Caco-2 (cell line): ENCODE results near the gene MS4A6E. TPM values are rescaled to one million over a fixed set of nuclear protein-coding genes. Genes with fewer than 3 reads are reported as not detected.

Experiments used
- BruUV-seq: library from RNA; stranded (reverse); fragments of 400-500 nt; replicated peaks from 2 replicates; lab custom pipeline; 2021; lab: Mats Ljungman, UMichigan
- CTCF ChIA-PET: fragments of 300-600 bp; sonication (Branson Sonifier 250); formaldehyde crosslinking; loops from one replicate; lab custom pipeline; 2022; ENCODE audit warnings: antibody characterized with exemption; lab: Charles Lee
- POLR2A ChIA-PET: fragments of 300-600 bp; sonication (Branson Sonifier 250); formaldehyde crosslinking; loops from one replicate; lab custom pipeline; 2022; ENCODE audit warnings: antibody characterized with exemption; lab: Charles Lee
- DNase-seq, 2 experiments: peaks; one replicate each; pipeline versions ENCODE4 v3.0.0 to v3.0.0-alpha.2; 2020 to 2022
- H3K27me3 ChIP-seq: replicated peaks from 2 replicates; pipeline ENCODE4 v1.6.0; 2011; ENCODE audit warnings: low read length; ENCODE audit not compliant: control insufficient read depth, insufficient read depth
- H3K36me3 ChIP-seq: 2 replicates; pipeline ENCODE4 v1.5.1; 2011; ENCODE audit warnings: low read length; ENCODE audit not compliant: control insufficient read depth, insufficient read depth
- H3K4me1 ChIP-seq: fragments of 250-450 bp; sonication (Bioruptor Pico); 2 replicates; pipeline ENCODE4 v1.5.1; 2020; ENCODE audit warnings: mild to moderate bottlenecking
- H3K4me3 ChIP-seq: 2 replicates; pipeline ENCODE4 v1.5.1; 2011; ENCODE audit warnings: low read depth, mild to moderate bottlenecking, control low read depth, low read length
- H3K9me3 ChIP-seq: fragments of 250-450 bp; sonication (Bioruptor Pico); 2 replicates; pipeline ENCODE4 v1.5.1; 2020; ENCODE audit warnings: mild to moderate bottlenecking, moderate library complexity
- H3K27ac Mint-ChIP-seq: one replicate; pipeline ENCODE4 v1.8.0; 2022; ENCODE audit warnings: mixed read lengths; ENCODE audit not compliant: unreplicated experiment
- H3K27me3 Mint-ChIP-seq: one replicate; pipeline ENCODE4 v1.8.0; 2022; ENCODE audit warnings: mixed read lengths; ENCODE audit not compliant: insufficient read depth, unreplicated experiment
- H3K36me3 Mint-ChIP-seq: one replicate; pipeline ENCODE4 v1.8.0; 2022; ENCODE audit warnings: mild to moderate bottlenecking, mixed read lengths; ENCODE audit not compliant: insufficient read depth, unreplicated experiment
- H3K4me1 Mint-ChIP-seq: one replicate; pipeline ENCODE4 v1.8.0; 2022; ENCODE audit warnings: low read depth, mixed read lengths; ENCODE audit not compliant: unreplicated experiment
- H3K4me3 Mint-ChIP-seq: one replicate; pipeline ENCODE4 v1.8.0; 2022; ENCODE audit warnings: mild to moderate bottlenecking, moderate library complexity, mixed read lengths; ENCODE audit not compliant: unreplicated experiment
- H3K9me3 Mint-ChIP-seq: one replicate; pipeline ENCODE4 v1.8.0; 2022; ENCODE audit warnings: mixed read lengths; ENCODE audit not compliant: unreplicated experiment
- CTCF ChIP-seq, 2 experiments: fragments of 200-600 bp in 1 of 2; IDR thresholded peaks; 1 replicate in 1 of 2; 2 replicates in 1 of 2; pipeline versions ENCODE4 v1.5.1 to v1.8.0; 2011 to 2022; ENCODE audit warnings: antibody characterized with exemption in 1 of 2, control low read depth in 1 of 2, inconsistent platforms in 1 of 2, low read depth in 1 of 2, low read length in 1 of 2, mild to moderate bottlenecking in 1 of 2, moderate library complexity in 1 of 2; ENCODE audit not compliant: insufficient read depth in 1 of 2, severe bottlenecking in 1 of 2, unreplicated experiment in 1 of 2
- intact Hi-C: fragments of 100-400 bp; cut with micrococcal nuclease; formaldehyde crosslinking; loops from one replicate; pipeline ENCODE4 v1.10.0; 2022; ENCODE audit not compliant: unreplicated experiment
- total RNA-seq: library from RNA; stranded (reverse); gene quantifications from 2 replicates; pipeline ENCODE4 v1.2.3, GENCODE V29; 2022

MS4A6E gene
- total RNA-seq, 1 experiment from 2014 or later, result not detected

GRCh38 chr11:60305906-60306619, 21.0 kb upstream of the MS4A6E start:
- BruUV-seq, result no TSS peak
- intact Hi-C loops, result no loop called here
- TF ChIP-seq CTCF (IDR thresholded peaks at IDR 0.05; ENCODE audit: insufficient read depth in 1 of 2, low read depth in 1 of 2, low read length in 1 of 2, severe bottlenecking in 1 of 2, unreplicated experiment in 1 of 2), result no peak
- no peak overlapping the region for H3K27ac Mint-ChIP-seq
- ChIA-PET CTCF (no interaction called here), POLR2A (no interaction called here)
- Histone ChIP-seq H3K27me3 (no peaks in the 10 kb centered on the region), H3K9me3 (no peaks in the 10 kb centered on the region), H3K4me1 (no peaks in the 10 kb centered on the region), H3K4me3 (no peak overlapping the region), H3K36me3 (no peaks in the 10 kb centered on the region)
- no peaks in the 10 kb centered on the region for H3K9me3 Mint-ChIP-seq
- peaks cover 10% of the 10 kb centered on the region for H3K27me3 Mint-ChIP-seq
- DNase-seq, result no peak
- H3K4me1 Mint-ChIP-seq, result no peaks in the 10 kb centered on the region
- no peaks in the 10 kb centered on the region for H3K36me3 Mint-ChIP-seq
- H3K4me3 Mint-ChIP-seq, result no peak overlapping the region

- H3K36me3 ChIP-seq, result no peaks in the 10 kb centered on the region
- H3K36me3 Mint-ChIP-seq, result no peaks in the 10 kb centered on the region
- H3K4me3 ChIP-seq, result no peak overlapping the region
- no peak overlapping the region for H3K4me3 Mint-ChIP-seq
- POLR2A ChIA-PET, result no interaction called here
- TF ChIP-seq CTCF (IDR thresholded peaks at IDR 0.05; ENCODE audit: insufficient read depth in 1 of 2, low read depth in 1 of 2, low read length in 1 of 2, severe bottlenecking in 1 of 2, unreplicated experiment in 1 of 2), result no peak
- no peaks in the 10 kb centered on the region for H3K4me1 Mint-ChIP-seq
- intact Hi-C loops, result no loop called here
- H3K27ac Mint-ChIP-seq, result no peak overlapping the region
- H3K4me1 ChIP-seq, result no peaks in the 10 kb centered on the region
- CTCF ChIA-PET, result no interaction called here
- no peaks in the 10 kb centered on the region for H3K27me3 ChIP-seq
- BruUV-seq, result no TSS peak
- no peak for DNase-seq
- peaks cover 1% of the 10 kb centered on the region for H3K27me3 Mint-ChIP-seq
- no peaks in the 10 kb centered on the region for H3K9me3 Mint-ChIP-seq
- no peaks in the 10 kb centered on the region for H3K9me3 ChIP-seq
These were observed 19.4 kb upstream of the MS4A6E start for GRCh38 chr11:60307507-60308195.

GRCh38 chr11:60310407-60310998, 16.6 kb upstream of the MS4A6E start:
- H3K4me3 Mint-ChIP-seq, result no peak overlapping the region
- H3K27ac Mint-ChIP-seq, result no peak overlapping the region
- Histone ChIP-seq H3K9me3 (no peaks in the 10 kb centered on the region), H3K4me3 (no peak overlapping the region), H3K36me3 (no peaks in the 10 kb centered on the region), H3K4me1 (no peaks in the 10 kb centered on the region), H3K27me3 (no peaks in the 10 kb centered on the region)
- no peak for TF ChIP-seq CTCF (IDR thresholded peaks at IDR 0.05; ENCODE audit: insufficient read depth in 1 of 2, low read depth in 1 of 2, low read length in 1 of 2, severe bottlenecking in 1 of 2, unreplicated experiment in 1 of 2)
- H3K36me3 Mint-ChIP-seq, result no peaks in the 10 kb centered on the region
- BruUV-seq, result no TSS peak
- CTCF ChIA-PET, result no interaction called here
- DNase-seq, result no peak
- intact Hi-C loops, result no loop called here
- H3K27me3 Mint-ChIP-seq, result no peaks in the 10 kb centered on the region
- POLR2A ChIA-PET, result no interaction called here
- no peaks in the 10 kb centered on the region for H3K4me1 Mint-ChIP-seq
- H3K9me3 Mint-ChIP-seq, result no peaks in the 10 kb centered on the region
